Neural cell (in vitro differentiated cells): Measurements from ENCODE around the gene CCDC106. TPM values are rescaled to one million over a fixed set of nuclear protein-coding genes. Genes with fewer than 3 reads are reported as not detected.

ENCODE experiments used
- H2AFZ ChIP-seq: fragments of 200-600, 300-800 bp; sonication (generic), shearing (Covaris generic); 2 replicates; pipeline ENCODE4 v1.6.0; 2014; ENCODE audit warnings: low read depth, mild to moderate bottlenecking, antibody characterized with exemption, low read length, moderate library complexity
- H3F3A ChIP-seq: fragments of 200-600 bp; shearing (Covaris generic); 2 replicates; pipeline ENCODE4 v1.6.1; 2016; ENCODE audit warnings: mild to moderate bottlenecking, moderate library complexity, mixed read lengths, antibody characterized with exemption, low read length; ENCODE audit not compliant: insufficient read depth, poor library complexity, severe bottlenecking
- H3K27ac ChIP-seq: fragments of 200-600, 300-800 bp; sonication (generic), shearing (Covaris generic); 2 replicates; pipeline ENCODE4 v1.5.1; 2014; ENCODE audit warnings: mild to moderate bottlenecking, low read length, moderate library complexity
- H3K27me3 ChIP-seq: fragments of 300-800, 200-600 bp; sonication (generic), shearing (Covaris generic); 2 replicates; pipeline ENCODE4 v1.6.0; 2014; ENCODE audit warnings: mild to moderate bottlenecking, low read depth, low read length, moderate library complexity; ENCODE audit not compliant: insufficient read depth
- H3K36me3 ChIP-seq: fragments of 300-800, 200-600 bp; sonication (generic), shearing (Covaris generic); 2 replicates; pipeline ENCODE4 v1.5.1; 2014; ENCODE audit warnings: mild to moderate bottlenecking, antibody characterized with exemption, low read length, moderate library complexity; ENCODE audit not compliant: insufficient read depth
- H3K4me2 ChIP-seq: fragments of 300-800, 200-600 bp; sonication (generic), shearing (Covaris generic); 2 replicates; pipeline ENCODE4 v1.6.0; 2014; ENCODE audit warnings: mild to moderate bottlenecking, low read length
- H3K4me3 ChIP-seq: fragments of 300-800, 200-600 bp; sonication (generic), shearing (Covaris generic); 2 replicates; pipeline ENCODE4 v1.5.1; 2014; ENCODE audit warnings: mild to moderate bottlenecking, low read length, moderate library complexity
- H3K79me2 ChIP-seq: fragments of 200-600 bp; shearing (Covaris generic); replicated peaks from 2 replicates; pipeline ENCODE4 v1.6.0; 2014; ENCODE audit warnings: mild to moderate bottlenecking, low read length, moderate library complexity; ENCODE audit not compliant: insufficient read depth
- H3K9ac ChIP-seq: fragments of 300-800, 200-600 bp; sonication (generic), shearing (Covaris generic); 2 replicates; pipeline ENCODE4 v1.6.1; 2016; ENCODE audit warnings: mild to moderate bottlenecking, low read length, mixed read lengths
- H3K9me2 ChIP-seq: fragments of 200-600 bp; shearing (Covaris generic); 2 replicates; pipeline ENCODE4 v1.6.1; 2016; ENCODE audit warnings: mild to moderate bottlenecking, low read length, mixed read lengths; ENCODE audit not compliant: insufficient read depth
- H3K9me3 ChIP-seq: fragments of 200-600, 300-800 bp; sonication (generic), shearing (Covaris generic); 2 replicates; pipeline ENCODE4 v1.6.1; 2016; ENCODE audit warnings: mild to moderate bottlenecking, mixed run types, low read length, moderate library complexity, mixed read lengths
- H4K20me1 ChIP-seq: fragments of 200-600 bp; shearing (Covaris generic); 2 replicates; pipeline ENCODE4 v1.6.1; 2016; ENCODE audit warnings: mild to moderate bottlenecking, mixed run types; ENCODE audit not compliant: insufficient read depth
- EP300 ChIP-seq: fragments of 450-650 bp; conservative IDR thresholded peaks from 2 replicates; pipeline ENCODE4 v1.6.1; 2014; ENCODE audit warnings: antibody characterized with exemption, mild to moderate bottlenecking, moderate library complexity; ENCODE audit not compliant: poor library complexity, severe bottlenecking
- EZH2 ChIP-seq: fragments of 200-600, 300-800 bp; shearing (Covaris generic), sonication (generic); IDR thresholded peaks from 2 replicates; pipeline ENCODE4 v1.6.1; 2014; ENCODE audit warnings: antibody characterized with exemption, low read length, borderline replicate concordance, mild to moderate bottlenecking; ENCODE audit not compliant: insufficient read depth, poor library complexity, severe bottlenecking
- MXI1 ChIP-seq: fragments of 450-650 bp; conservative IDR thresholded peaks from 2 replicates; pipeline ENCODE4 v1.6.1; 2014; ENCODE audit warnings: antibody characterized with exemption, mild to moderate bottlenecking; ENCODE audit not compliant: poor library complexity, severe bottlenecking
- POLR2AphosphoS5 ChIP-seq: IDR thresholded peaks from 2 replicates; pipeline ENCODE4 v1.6.1; 2012
- RAD21 ChIP-seq: fragments of 450-650 bp; conservative IDR thresholded peaks from 2 replicates; pipeline ENCODE4 v1.6.1; 2014; ENCODE audit warnings: antibody characterized with exemption, mild to moderate bottlenecking, moderate library complexity
- SMC3 ChIP-seq: fragments of 450-650 bp; conservative IDR thresholded peaks from 2 replicates; pipeline ENCODE4 v1.6.1; 2014; ENCODE audit warnings: antibody characterized with exemption, mild to moderate bottlenecking, moderate library complexity; ENCODE audit not compliant: poor library complexity
- TAF1 ChIP-seq: IDR thresholded peaks from 2 replicates; pipeline ENCODE4 v1.6.1; 2012; ENCODE audit warnings: low read depth
- polyA plus RNA-seq: library from polyadenylated mRNA; depleted of rRNA; stranded (reverse); fragments of >200 nt; gene quantifications from 2 replicates; pipeline ENCODE4 v1.2.3, GENCODE V29; 2014
- TF ChIP-seq, protein P1 (sequence below): IDR thresholded peaks from 2 replicates; pipeline ENCODE4 v1.6.1; 2012; ENCODE audit warnings: borderline replicate concordance
- TF ChIP-seq, protein P2 (sequence below): fragments of 450-650 bp; IDR thresholded peaks from 2 replicates; pipeline ENCODE4 v1.5.1; 2014; ENCODE audit warnings: antibody characterized with exemption, mild to moderate bottlenecking, moderate library complexity; ENCODE audit not compliant: poor library complexity, severe bottlenecking

CCDC106 gene
- polyA plus RNA-seq, 1 donor from 2014 or later = 33.8 TPM

DNA sequence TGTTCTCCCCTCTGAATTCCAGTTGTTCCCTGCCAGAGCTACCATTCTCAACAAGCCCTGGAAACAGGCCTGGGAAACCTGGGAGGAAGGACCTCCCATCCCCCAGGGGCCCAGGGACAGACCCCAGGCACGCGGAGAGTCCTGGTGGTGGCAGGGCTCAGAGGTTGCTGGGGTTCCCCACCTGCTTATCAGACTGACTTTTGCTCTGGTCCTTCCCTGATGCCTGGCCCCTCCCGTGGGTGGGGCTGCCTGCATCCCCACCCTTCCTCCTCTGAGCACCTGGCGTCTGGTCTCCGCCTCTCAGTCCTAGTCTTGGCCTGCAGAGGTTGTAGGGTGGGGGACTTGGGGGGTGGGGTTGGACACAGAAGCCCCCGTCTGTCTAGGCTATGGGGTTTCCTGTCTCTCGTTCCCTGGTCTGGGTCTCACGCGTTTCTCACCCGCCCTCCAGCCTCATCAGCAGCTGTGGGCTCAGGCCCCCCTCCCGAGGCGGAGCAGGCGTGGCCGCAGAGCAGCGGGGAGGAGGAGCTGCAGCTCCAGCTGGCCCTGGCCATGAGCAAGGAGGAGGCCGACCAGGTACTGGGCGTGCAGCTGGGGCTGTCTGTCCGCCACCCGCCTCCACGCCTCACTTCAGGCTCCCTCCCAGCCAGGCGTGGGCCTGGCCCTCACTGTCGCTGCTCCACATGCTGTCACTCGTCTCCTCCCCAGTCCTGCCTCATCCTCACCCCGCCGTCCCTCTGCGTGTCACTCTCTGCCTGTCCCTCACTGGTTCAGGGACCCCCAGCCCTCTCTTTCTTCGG is 40.6 kb downstream of the CCDC106 start:
- TF ChIP-seq EP300 = no peak
- TF ChIP-seq TAF1 = no peak
- TF ChIP-seq, protein P1, sequence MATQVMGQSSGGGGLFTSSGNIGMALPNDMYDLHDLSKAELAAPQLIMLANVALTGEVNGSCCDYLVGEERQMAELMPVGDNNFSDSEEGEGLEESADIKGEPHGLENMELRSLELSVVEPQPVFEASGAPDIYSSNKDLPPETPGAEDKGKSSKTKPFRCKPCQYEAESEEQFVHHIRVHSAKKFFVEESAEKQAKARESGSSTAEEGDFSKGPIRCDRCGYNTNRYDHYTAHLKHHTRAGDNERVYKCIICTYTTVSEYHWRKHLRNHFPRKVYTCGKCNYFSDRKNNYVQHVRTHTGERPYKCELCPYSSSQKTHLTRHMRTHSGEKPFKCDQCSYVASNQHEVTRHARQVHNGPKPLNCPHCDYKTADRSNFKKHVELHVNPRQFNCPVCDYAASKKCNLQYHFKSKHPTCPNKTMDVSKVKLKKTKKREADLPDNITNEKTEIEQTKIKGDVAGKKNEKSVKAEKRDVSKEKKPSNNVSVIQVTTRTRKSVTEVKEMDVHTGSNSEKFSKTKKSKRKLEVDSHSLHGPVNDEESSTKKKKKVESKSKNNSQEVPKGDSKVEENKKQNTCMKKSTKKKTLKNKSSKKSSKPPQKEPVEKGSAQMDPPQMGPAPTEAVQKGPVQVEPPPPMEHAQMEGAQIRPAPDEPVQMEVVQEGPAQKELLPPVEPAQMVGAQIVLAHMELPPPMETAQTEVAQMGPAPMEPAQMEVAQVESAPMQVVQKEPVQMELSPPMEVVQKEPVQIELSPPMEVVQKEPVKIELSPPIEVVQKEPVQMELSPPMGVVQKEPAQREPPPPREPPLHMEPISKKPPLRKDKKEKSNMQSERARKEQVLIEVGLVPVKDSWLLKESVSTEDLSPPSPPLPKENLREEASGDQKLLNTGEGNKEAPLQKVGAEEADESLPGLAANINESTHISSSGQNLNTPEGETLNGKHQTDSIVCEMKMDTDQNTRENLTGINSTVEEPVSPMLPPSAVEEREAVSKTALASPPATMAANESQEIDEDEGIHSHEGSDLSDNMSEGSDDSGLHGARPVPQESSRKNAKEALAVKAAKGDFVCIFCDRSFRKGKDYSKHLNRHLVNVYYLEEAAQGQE = no peak
- TF ChIP-seq RAD21 = no peak
- no peak for TF ChIP-seq MXI1
- no peak for TF ChIP-seq SMC3
- no peak for TF ChIP-seq POLR2AphosphoS5
- TF ChIP-seq EZH2 = no peak
- TF ChIP-seq, protein P2, sequence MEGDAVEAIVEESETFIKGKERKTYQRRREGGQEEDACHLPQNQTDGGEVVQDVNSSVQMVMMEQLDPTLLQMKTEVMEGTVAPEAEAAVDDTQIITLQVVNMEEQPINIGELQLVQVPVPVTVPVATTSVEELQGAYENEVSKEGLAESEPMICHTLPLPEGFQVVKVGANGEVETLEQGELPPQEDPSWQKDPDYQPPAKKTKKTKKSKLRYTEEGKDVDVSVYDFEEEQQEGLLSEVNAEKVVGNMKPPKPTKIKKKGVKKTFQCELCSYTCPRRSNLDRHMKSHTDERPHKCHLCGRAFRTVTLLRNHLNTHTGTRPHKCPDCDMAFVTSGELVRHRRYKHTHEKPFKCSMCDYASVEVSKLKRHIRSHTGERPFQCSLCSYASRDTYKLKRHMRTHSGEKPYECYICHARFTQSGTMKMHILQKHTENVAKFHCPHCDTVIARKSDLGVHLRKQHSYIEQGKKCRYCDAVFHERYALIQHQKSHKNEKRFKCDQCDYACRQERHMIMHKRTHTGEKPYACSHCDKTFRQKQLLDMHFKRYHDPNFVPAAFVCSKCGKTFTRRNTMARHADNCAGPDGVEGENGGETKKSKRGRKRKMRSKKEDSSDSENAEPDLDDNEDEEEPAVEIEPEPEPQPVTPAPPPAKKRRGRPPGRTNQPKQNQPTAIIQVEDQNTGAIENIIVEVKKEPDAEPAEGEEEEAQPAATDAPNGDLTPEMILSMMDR = no peak
- Histone ChIP-seq H3K36me3 (no peaks in the 10 kb centered on the region), H3K79me2 (peaks cover 3% of the 10 kb centered on the region)

DNA sequence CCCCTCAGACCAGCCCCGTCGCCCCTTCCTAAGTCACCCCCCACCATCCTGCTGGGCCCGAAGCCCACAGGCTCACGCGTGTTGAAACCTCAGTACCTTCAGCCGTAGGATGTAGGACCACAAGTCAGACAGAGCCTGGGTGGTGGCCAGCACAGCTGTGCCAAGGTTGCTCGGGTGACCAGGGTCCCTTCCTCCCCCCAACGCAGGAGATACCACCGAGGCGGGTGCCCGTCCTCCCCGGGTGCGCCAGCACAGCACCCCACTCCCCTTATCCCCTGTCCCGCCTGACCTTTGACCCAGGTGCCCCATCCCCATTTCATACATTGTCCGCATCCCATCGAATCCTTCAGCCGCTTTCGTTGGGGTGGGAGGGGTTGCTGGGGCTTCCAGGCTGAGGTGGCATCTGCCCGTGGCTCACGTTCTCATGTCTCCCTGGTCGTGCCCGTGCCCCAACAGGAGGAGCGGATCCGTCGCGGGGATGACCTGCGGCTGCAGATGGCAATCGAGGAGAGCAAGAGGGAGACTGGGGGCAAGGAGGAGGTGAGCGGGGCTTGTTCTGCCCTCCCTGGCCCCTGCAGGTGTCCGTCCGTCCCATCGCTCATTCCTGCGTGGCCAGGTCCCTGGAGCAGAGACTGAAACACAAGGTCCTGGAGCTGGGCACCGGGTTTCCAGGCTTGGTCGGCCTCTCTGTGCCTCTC is 41.5 kb downstream of the CCDC106 start:
- Histone ChIP-seq H3K36me3 (no peaks in the 10 kb centered on the region), H3K9me2 (no peaks in the 10 kb centered on the region), H3F3A (no peaks in the 10 kb centered on the region), H2AFZ (no peak overlapping the region), H3K27me3 (no peaks in the 10 kb centered on the region), H3K27ac (no peak overlapping the region), H3K9ac (no peak overlapping the region), H4K20me1 (no peaks in the 10 kb centered on the region), H3K9me3 (no peaks in the 10 kb centered on the region), H3K79me2 (no peaks in the 10 kb centered on the region), H3K4me2 (no peak overlapping the region), H3K4me3 (no peak overlapping the region)
- no peak for TF ChIP-seq POLR2AphosphoS5
- no peak for TF ChIP-seq MXI1
- no peak for TF ChIP-seq EP300

More for the DNA sequence above, 40.6 kb downstream of the CCDC106 start:
- no peak overlapping the region for H3K27ac ChIP-seq
- H2AFZ ChIP-seq = no peak overlapping the region
- no peak overlapping the region for H3K4me3 ChIP-seq
- no peaks in the 10 kb centered on the region for H4K20me1 ChIP-seq
- no peaks in the 10 kb centered on the region for H3K9me2 ChIP-seq
- no peaks in the 10 kb centered on the region for H3K9me3 ChIP-seq
- H3K27me3 ChIP-seq = no peaks in the 10 kb centered on the region
- H3K9ac ChIP-seq = no peak overlapping the region
- no peaks in the 10 kb centered on the region for H3F3A ChIP-seq
- H3K4me2 ChIP-seq = no peak overlapping the region
